SU-DHL-6 (cell line): ENCODE results near the gene ASPHD2.

ENCODE experiments used
- H2AFZ ChIP-seq: fragments of 200-600 bp; sonication (generic); 2 replicates; pipeline ENCODE4 v1.6.1; 2014; ENCODE audit warnings: low read depth, mild to moderate bottlenecking, moderate library complexity, mixed read lengths, antibody characterized with exemption, low read length; ENCODE audit not compliant: severe bottlenecking
- H3F3A ChIP-seq: fragments of 200-600 bp; shearing (Covaris generic); 2 replicates; pipeline ENCODE4 v1.6.0; 2016; ENCODE audit warnings: antibody characterized with exemption, mild to moderate bottlenecking; ENCODE audit not compliant: insufficient read depth
- H3K27ac ChIP-seq: fragments of 200-600 bp; sonication (generic); 2 replicates; pipeline ENCODE4 v1.5.1; 2016; ENCODE audit warnings: low read depth, mild to moderate bottlenecking, low read length, moderate library complexity, mixed read lengths
- H3K27me3 ChIP-seq: fragments of 200-600 bp; sonication (generic), shearing (Covaris generic); 2 replicates; pipeline ENCODE4 v1.6.0; 2014; ENCODE audit warnings: mild to moderate bottlenecking, low read length
- H3K36me3 ChIP-seq: fragments of 200-600 bp; sonication (generic); 2 replicates; pipeline ENCODE4 v1.6.1; 2014; ENCODE audit warnings: mild to moderate bottlenecking, low read length, mixed read lengths
- H3K4me2 ChIP-seq: fragments of 300-600, 200-600 bp; shearing (Covaris generic), sonication (generic); 2 replicates; pipeline ENCODE4 v1.6.0; 2014; ENCODE audit warnings: low read length, low read depth, mild to moderate bottlenecking; ENCODE audit not compliant: poor library complexity, severe bottlenecking
- H3K4me3 ChIP-seq: fragments of 200-600 bp; sonication (generic); 2 replicates; pipeline ENCODE4 v1.5.1; 2014; ENCODE audit warnings: antibody characterized with exemption, low read length, mild to moderate bottlenecking, mixed read lengths; ENCODE audit not compliant: insufficient read depth, poor library complexity, severe bottlenecking
- H3K79me2 ChIP-seq: fragments of 200-600 bp; sonication (generic); 2 replicates; pipeline ENCODE4 v1.6.1; 2014; ENCODE audit warnings: mild to moderate bottlenecking, low read length, moderate library complexity; ENCODE audit not compliant: insufficient read depth
- H3K9ac ChIP-seq: fragments of 200-600 bp; sonication (generic); 2 replicates; pipeline ENCODE4 v1.7.0; 2014; ENCODE audit warnings: mild to moderate bottlenecking, low read length
- H3K9me2 ChIP-seq: fragments of 200-600 bp; sonication (generic); replicated peaks from 2 replicates; pipeline ENCODE4 v1.6.1; 2014; ENCODE audit warnings: low read length; ENCODE audit not compliant: insufficient read depth
- H3K9me3 ChIP-seq: fragments of 200-600 bp; sonication (generic); 2 replicates; pipeline ENCODE4 v1.6.1; 2014; ENCODE audit warnings: low read length, mixed read lengths; ENCODE audit not compliant: insufficient read depth
- H4K20me1 ChIP-seq: fragments of 200-600 bp; sonication (generic); 2 replicates; pipeline ENCODE4 v1.6.1; 2014; ENCODE audit warnings: low read depth, mild to moderate bottlenecking, antibody characterized with exemption, low read length, moderate library complexity, mixed read lengths
- EZH2phosphoT487 ChIP-seq: fragments of 200-600 bp; sonication (generic), shearing (Covaris generic); conservative IDR thresholded peaks from 2 replicates; pipeline ENCODE4 v1.6.1; 2018; ENCODE audit warnings: mild to moderate bottlenecking, antibody characterized with exemption, low read length, moderate library complexity, mixed read lengths
- TF ChIP-seq, protein P1 (sequence below): fragments of 200-600 bp; sonication (generic); IDR thresholded peaks from one replicate; pipeline ENCODE4 v1.5.1; 2017; ENCODE audit warnings: antibody characterized with exemption, mild to moderate bottlenecking, low read length, moderate library complexity; ENCODE audit not compliant: insufficient read depth, poor library complexity, severe bottlenecking

ASPHD2 gene

DNA sequence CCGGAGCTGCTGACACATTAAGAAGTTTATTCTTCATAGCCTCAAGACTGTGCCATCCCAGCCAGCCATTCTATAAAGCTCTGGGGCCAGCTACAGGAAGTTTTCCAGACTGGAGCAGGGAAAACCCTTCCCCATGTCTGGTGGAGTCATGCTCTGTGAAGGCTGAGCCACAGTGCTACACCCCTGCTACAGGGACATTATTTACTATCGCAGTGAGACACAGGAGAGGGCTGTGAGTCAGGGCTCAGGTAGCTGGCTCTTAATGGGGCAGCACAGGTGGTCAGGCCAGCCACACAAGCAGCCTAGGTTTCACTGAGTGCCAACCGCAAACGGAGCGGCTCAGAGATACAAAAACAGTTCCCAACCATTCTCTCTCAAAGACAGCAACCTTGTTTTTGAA lies 42.5 kb downstream of the ASPHD2 start:
- no peaks in the 10 kb centered on the region for H3K27me3 ChIP-seq
- H3F3A ChIP-seq = peaks cover 4% of the 10 kb centered on the region
- H3K9me3 ChIP-seq = no peaks in the 10 kb centered on the region
- H3K27ac ChIP-seq = no peak overlapping the region
- peaks cover 6% of the 10 kb centered on the region; the same call in 1 of the 2 replicates for H3K79me2 ChIP-seq
- no peaks in the 10 kb centered on the region for H3K9me2 ChIP-seq
- H3K36me3 ChIP-seq = peaks cover 10% of the 10 kb centered on the region; the same call in 1 of the 2 replicates
- H3K4me3 ChIP-seq = no peak overlapping the region
- TF ChIP-seq EZH2phosphoT487 = no peak
- TF ChIP-seq, protein P1, sequence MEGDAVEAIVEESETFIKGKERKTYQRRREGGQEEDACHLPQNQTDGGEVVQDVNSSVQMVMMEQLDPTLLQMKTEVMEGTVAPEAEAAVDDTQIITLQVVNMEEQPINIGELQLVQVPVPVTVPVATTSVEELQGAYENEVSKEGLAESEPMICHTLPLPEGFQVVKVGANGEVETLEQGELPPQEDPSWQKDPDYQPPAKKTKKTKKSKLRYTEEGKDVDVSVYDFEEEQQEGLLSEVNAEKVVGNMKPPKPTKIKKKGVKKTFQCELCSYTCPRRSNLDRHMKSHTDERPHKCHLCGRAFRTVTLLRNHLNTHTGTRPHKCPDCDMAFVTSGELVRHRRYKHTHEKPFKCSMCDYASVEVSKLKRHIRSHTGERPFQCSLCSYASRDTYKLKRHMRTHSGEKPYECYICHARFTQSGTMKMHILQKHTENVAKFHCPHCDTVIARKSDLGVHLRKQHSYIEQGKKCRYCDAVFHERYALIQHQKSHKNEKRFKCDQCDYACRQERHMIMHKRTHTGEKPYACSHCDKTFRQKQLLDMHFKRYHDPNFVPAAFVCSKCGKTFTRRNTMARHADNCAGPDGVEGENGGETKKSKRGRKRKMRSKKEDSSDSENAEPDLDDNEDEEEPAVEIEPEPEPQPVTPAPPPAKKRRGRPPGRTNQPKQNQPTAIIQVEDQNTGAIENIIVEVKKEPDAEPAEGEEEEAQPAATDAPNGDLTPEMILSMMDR = no peak
- no peak overlapping the region for H2AFZ ChIP-seq
- H3K4me2 ChIP-seq = no peak overlapping the region
- no peak overlapping the region for H3K9ac ChIP-seq
- H4K20me1 ChIP-seq = no peaks in the 10 kb centered on the region

DNA sequence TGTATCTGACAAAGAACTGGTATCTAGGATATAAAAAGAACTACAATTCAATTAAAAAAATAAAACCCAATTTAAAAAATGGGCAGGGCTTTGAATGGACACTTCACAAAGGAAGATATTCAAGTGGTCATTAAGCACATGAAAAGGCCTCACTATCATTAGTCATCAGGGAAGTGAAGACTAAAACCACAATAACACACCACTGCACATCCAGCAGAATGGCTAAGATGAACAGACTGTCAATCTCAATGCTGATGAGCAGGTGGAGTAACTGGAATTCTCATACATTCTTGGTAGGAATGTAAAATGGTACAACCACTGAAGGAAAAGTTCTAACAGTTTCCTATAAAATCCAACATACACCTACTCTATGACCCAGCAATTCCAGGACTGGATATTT lies 45.6 kb downstream of the ASPHD2 start:
- no peaks in the 10 kb centered on the region for H4K20me1 ChIP-seq
- no peak overlapping the region for H3K4me2 ChIP-seq
- H3K9ac ChIP-seq = no peak overlapping the region
- no peaks in the 10 kb centered on the region for H3K27me3 ChIP-seq
- H3K27ac ChIP-seq = no peak overlapping the region
- H3K79me2 ChIP-seq = peaks cover 24% of the 10 kb centered on the region
- no peaks in the 10 kb centered on the region for H3K9me2 ChIP-seq
- TF ChIP-seq, protein P1 = no peak
- no peak for TF ChIP-seq EZH2phosphoT487
- no peak overlapping the region for H2AFZ ChIP-seq
- no peaks in the 10 kb centered on the region for H3K9me3 ChIP-seq
- H3F3A ChIP-seq = 0 out of 2 replicates have a peak, but pooled peaks cover 4% of the 10 kb centered on the region
- H3K36me3 ChIP-seq = peaks cover 4% of the 10 kb centered on the region; the same call in 1 of the 2 replicates
- H3K4me3 ChIP-seq = no peak overlapping the region

DNA sequence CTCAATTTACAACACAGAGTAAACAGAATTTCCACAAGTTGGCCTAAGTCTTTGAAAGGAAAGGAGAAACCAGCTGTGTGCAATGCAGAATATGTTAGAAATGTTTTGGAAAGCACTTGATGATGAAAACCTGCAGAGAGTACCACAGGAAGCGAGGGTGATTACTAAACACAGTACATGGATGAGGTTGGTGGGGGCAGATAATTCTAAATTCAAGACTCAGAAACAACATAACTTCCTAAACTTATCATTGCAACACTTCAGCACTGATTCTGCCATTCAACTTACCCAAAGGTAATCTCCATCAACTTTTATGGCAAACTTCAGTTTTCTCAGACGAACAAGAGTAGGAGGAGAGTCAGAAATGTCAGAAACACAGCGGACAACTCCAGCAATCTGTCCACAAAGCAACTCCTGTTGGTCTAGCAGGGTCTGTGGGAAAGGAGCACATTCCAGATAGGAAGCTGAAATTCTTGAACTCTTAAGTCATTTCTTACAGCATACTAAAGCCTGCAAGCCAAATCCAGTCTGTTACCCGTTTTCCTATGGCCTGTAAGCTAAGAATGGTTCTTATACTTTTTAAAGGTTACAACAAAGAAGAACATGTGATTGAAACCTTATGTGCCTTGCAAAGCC lies 47.8 kb downstream of the ASPHD2 start:
- Histone ChIP-seq H3K27me3 (no peaks in the 10 kb centered on the region), H3K4me2 (no peak overlapping the region), H3F3A (peaks cover 18% of the 10 kb centered on the region; the same call in 1 of the 2 replicates), H3K9me2 (no peaks in the 10 kb centered on the region), H2AFZ (no peak overlapping the region), H3K79me2 (peaks cover 34% of the 10 kb centered on the region), H3K27ac (no peak overlapping the region), H3K36me3 (peaks cover 4% of the 10 kb centered on the region; the same call in 1 of the 2 replicates), H4K20me1 (no peaks in the 10 kb centered on the region), H3K9ac (no peak overlapping the region), H3K4me3 (no peak overlapping the region), H3K9me3 (no peaks in the 10 kb centered on the region)
- TF ChIP-seq, protein P1 = no peak
- TF ChIP-seq EZH2phosphoT487 = no peak
